CD4-positive, alpha-beta T cell treated with Interleukin-4 for 4 hours (primary cell): ENCODE measurements around the gene MPIG6B.

Experiments
- DNase-seq: peaks from one replicate; pipeline ENCODE4 v3.0.0-alpha.2; 2020

The MPIG6B gene

GRCh38 chr6:31723245-31723979 lies at the start of gene MPIG6B:
Gene MPIG6B (plus strand): TSS chr6:31723373. CDS start chr6:31723384, 11 bp downstream.
- no peak for DNase-seq

GRCh38 chr6:31676322-31676903 lies 46.8 kb upstream of the MPIG6B start:
- no peak for DNase-seq

GRCh38 chr6:31676904-31677303 lies 46.3 kb upstream of the MPIG6B start:
- no peak for DNase-seq

- no peak for DNase-seq
These were observed 45.2 kb upstream of the MPIG6B start for GRCh38 chr6:31677955-31678354.

- peak; percentile 76 for DNase-seq
These were observed 42.7 kb upstream of the MPIG6B start, which contains the start of gene LY6G5C for GRCh38 chr6:31680226-31681134. Gene LY6G5C (minus strand): TSS chr6:31681067. CDS start chr6:31680373, 694 bp downstream.

GRCh38 chr6:31681135-31681671 lies 42.0 kb upstream of the MPIG6B start:
- DNase-seq = no peak

GRCh38 chr6:31683591-31683990 lies 39.6 kb upstream of the MPIG6B start:
- DNase-seq = no peak

GRCh38 chr6:31686483-31686882 lies 36.7 kb upstream of the MPIG6B start:
- no peak for DNase-seq

GRCh38 chr6:31687321-31687720 lies 35.9 kb upstream of the MPIG6B start:
- DNase-seq = no peak

GRCh38 chr6:31687860-31688693 lies 35.1 kb upstream of the MPIG6B start:
- DNase-seq = no peak

GRCh38 chr6:31689249-31690110 lies 33.7 kb upstream of the MPIG6B start:
- no peak for DNase-seq

- no peak for DNase-seq
These were observed 32.7 kb upstream of the MPIG6B start for GRCh38 chr6:31690231-31691077.

GRCh38 chr6:31691078-31691463 lies 32.1 kb upstream of the MPIG6B start:
- DNase-seq = no peak

- DNase-seq = no peak
These were observed 31.5 kb upstream of the MPIG6B start for GRCh38 chr6:31691564-31692108.

GRCh38 chr6:31692353-31692752 lies 30.8 kb upstream of the MPIG6B start:
- no peak for DNase-seq

- no peak for DNase-seq
These were observed 30.3 kb upstream of the MPIG6B start for GRCh38 chr6:31692886-31693285.

- DNase-seq = no peak
These were observed 29.6 kb upstream of the MPIG6B start for GRCh38 chr6:31693535-31693934.

- peak; percentile 27 for DNase-seq
These were observed 25.6 kb upstream of the MPIG6B start for GRCh38 chr6:31697555-31697954.

GRCh38 chr6:31700740-31701401 lies 22.3 kb upstream of the MPIG6B start:
- no peak for DNase-seq
